Suprapubic skin (tissue), 4 donors: ENCODE results near the gene UTP14C. TPM values are rescaled to one million over a fixed set of nuclear protein-coding genes. Genes with fewer than 3 reads are reported as not detected.

ENCODE experiments used
- DNase-seq, 2 donors: peaks; one replicate each; pipeline ENCODE4 v3.0.0-alpha.2; 2019; ENCODE audit warnings: low spot score in 2 of 2
- H3K27ac ChIP-seq: fragments of 200-600 bp; sonication (generic); one replicate; pipeline ENCODE4 v1.5.1; 2019
- H3K27me3 ChIP-seq: fragments of 200-600 bp; sonication (generic); one replicate; pipeline ENCODE4 v1.5.1; 2019
- H3K36me3 ChIP-seq: fragments of 200-600 bp; sonication (generic); one replicate; pipeline ENCODE4 v1.5.1; 2019
- H3K4me1 ChIP-seq: fragments of 200-600 bp; sonication (generic); one replicate; pipeline ENCODE4 v1.5.1; 2019
- H3K4me3 ChIP-seq: fragments of 200-600 bp; sonication (generic); one replicate; pipeline ENCODE4 v1.5.1; 2019; ENCODE audit warnings: mild to moderate bottlenecking
- H3K9me3 ChIP-seq: fragments of 200-600 bp; sonication (generic); one replicate; pipeline ENCODE4 v1.5.1; 2019
- CTCF ChIP-seq, 2 donors: fragments of 200-600 bp in 1 of 2; fragments of 450-650 bp in 1 of 2; sonication (generic) in 1 of 2; IDR thresholded peaks; one replicate each; pipeline ENCODE4 v1.5.1; 2016 to 2019; ENCODE audit warnings: antibody characterized with exemption in 2 of 2, mild to moderate bottlenecking in 1 of 2, moderate library complexity in 1 of 2
- EP300 ChIP-seq: sonication (generic); formaldehyde crosslinking; IDR thresholded peaks from one replicate; pipeline ENCODE4 v1.6.1; 2017; ENCODE audit warnings: antibody characterized with exemption
- POLR2A ChIP-seq, 2 donors: fragments of 450-650 bp; IDR thresholded peaks; one replicate each; pipeline ENCODE4 v1.6.1; 2017; ENCODE audit warnings: antibody characterized with exemption in 2 of 2, mild to moderate bottlenecking in 2 of 2, moderate library complexity in 2 of 2
- POLR2AphosphoS5 ChIP-seq, 3 donors: sonication (generic); formaldehyde crosslinking; IDR thresholded peaks; one replicate each; pipeline ENCODE4 v1.6.1; 2017; ENCODE audit warnings: antibody characterized with exemption in 3 of 3
- WGBS: methylation state at CpG from one replicate; pipeline ENCODE4 v1.1.5; 2018; 5-methylcytosine and 5-hydroxymethylcytosine counted together
- total RNA-seq, 4 donors: library from RNA; depleted of rRNA; stranded (reverse); fragments of >200 nt; gene quantifications; one replicate each; pipeline ENCODE4 v1.1.0, GENCODE V29; 2016

Gene UTP14C
- total RNA-seq: 10 to 100 TPM in 2 of 4 donors, 1 to 10 TPM in 2; 8.7 to 13.6 (median 10.3) TPM

- H3K9me3 ChIP-seq: peaks cover 9% of the 10 kb centered on the region
- no peak for TF ChIP-seq POLR2AphosphoS5 (IDR thresholded peaks at IDR 0.05)
- TF ChIP-seq EP300: no peak
- TF ChIP-seq POLR2A (IDR thresholded peaks at IDR 0.05): no peak
- TF ChIP-seq CTCF (IDR thresholded peaks at IDR 0.05): no peak
- no peak within 1 kb of the TSS for H3K4me3 ChIP-seq
- H3K36me3 ChIP-seq: peaks cover 92% of the 10 kb centered on the region
- H3K27me3 ChIP-seq: no peaks in the 10 kb centered on the region
- whole genome bisulfite sequencing: 99% methylated on average over 3 of the region's 3 CpGs
- no peak for DNase-seq
- no peaks in the 10 kb centered on the region for H3K4me1 ChIP-seq
- no peak within 1 kb of the TSS for H3K27ac ChIP-seq
Observed at GRCh38 chr13:52024481-52024880, at the start of gene UTP14C. TSS of gene UTP14C (plus strand) at chr13:52024691. CDS start at chr13:52028805, 4,114 bp downstream.

- no peak for TF ChIP-seq EP300
- TF ChIP-seq POLR2A (IDR thresholded peaks at IDR 0.05): no peak
- TF ChIP-seq POLR2AphosphoS5 (IDR thresholded peaks at IDR 0.05): no peak
- TF ChIP-seq CTCF (IDR thresholded peaks at IDR 0.05): no peak
- Histone ChIP-seq H3K36me3 (no peaks in the 10 kb centered on the region), H3K27me3 (no peaks in the 10 kb centered on the region), H3K9me3 (no peaks in the 10 kb centered on the region), H3K4me1 (no peaks in the 10 kb centered on the region), H3K27ac (no peak overlapping the region), H3K4me3 (no peak overlapping the region)
- 4% methylated on average over 1 of the region's 1 CpG for WGBS
- no peak for DNase-seq
Observed at GRCh38 chr13:51976423-51976822, 48.1 kb upstream of the UTP14C start.

GRCh38 chr13:51976890-51977289 is 47.6 kb upstream of the UTP14C start:
- no peaks in the 10 kb centered on the region for H3K9me3 ChIP-seq

GRCh38 chr13:51977625-51978024 is 46.9 kb upstream of the UTP14C start:
- no peaks in the 10 kb centered on the region for H3K4me1 ChIP-seq
- no peak overlapping the region for H3K27ac ChIP-seq
- 95% methylated on average over 5 of the region's 5 CpGs for WGBS

More at GRCh38 chr13:51976890-51977289, 47.6 kb upstream of the UTP14C start:
- H3K4me3 ChIP-seq: no peak overlapping the region
- H3K4me1 ChIP-seq: no peaks in the 10 kb centered on the region
- no peak overlapping the region for H3K27ac ChIP-seq
- TF ChIP-seq CTCF (IDR thresholded peaks at IDR 0.05): no peak
- TF ChIP-seq EP300: no peak
- no peak for TF ChIP-seq POLR2A (IDR thresholded peaks at IDR 0.05)
- TF ChIP-seq POLR2AphosphoS5 (IDR thresholded peaks at IDR 0.05): no peak
- H3K27me3 ChIP-seq: no peaks in the 10 kb centered on the region
- DNase-seq: no peak
- H3K36me3 ChIP-seq: no peaks in the 10 kb centered on the region
- WGBS: 94% methylated on average over 5 of the region's 5 CpGs

More at GRCh38 chr13:51977625-51978024, 46.9 kb upstream of the UTP14C start:
- Histone ChIP-seq H3K9me3 (no peaks in the 10 kb centered on the region), H3K36me3 (no peaks in the 10 kb centered on the region), H3K4me3 (no peak overlapping the region), H3K27me3 (no peaks in the 10 kb centered on the region)
- no peak for TF ChIP-seq POLR2A (IDR thresholded peaks at IDR 0.05)
- TF ChIP-seq EP300: no peak
- TF ChIP-seq POLR2AphosphoS5 (IDR thresholded peaks at IDR 0.05): no peak
- TF ChIP-seq CTCF (IDR thresholded peaks at IDR 0.05): no peak
- DNase-seq: no peak
